HL-60 (cell line): ENCODE results near the gene MKRN2.

Experiments
- DNase-seq, 2 experiments: peaks; one replicate each; pipeline ENCODE4 v3.0.0-alpha.2; 2010 to 2020; ENCODE audit warnings: low read depth in 1 of 2, low spot score in 1 of 2
- H3K27ac ChIP-seq: fragments of 250-450 bp; sonication (Bioruptor Pico); replicated peaks from 2 replicates; pipeline ENCODE4 v1.5.1; 2020; ENCODE audit warnings: mild to moderate bottlenecking, moderate library complexity
- H3K27me3 ChIP-seq: fragments of 250-450 bp; sonication (Bioruptor Pico); 2 replicates; pipeline ENCODE4 v1.5.1; 2021; ENCODE audit warnings: mild to moderate bottlenecking, moderate library complexity; ENCODE audit not compliant: insufficient read depth, poor library complexity, severe bottlenecking
- H3K4me3 ChIP-seq: replicated peaks from 2 replicates; pipeline ENCODE4 v1.5.1; 2011; ENCODE audit warnings: mild to moderate bottlenecking, control low read depth, low read length; ENCODE audit not compliant: insufficient read depth
- CTCF ChIP-seq: IDR thresholded peaks from one replicate; pipeline ENCODE4 v1.5.1; 2011; ENCODE audit warnings: low read length, control low read depth, inconsistent platforms; ENCODE audit not compliant: insufficient read depth
- GABPA ChIP-seq: IDR thresholded peaks from 2 replicates; pipeline ENCODE4 v1.6.1; 2012; ENCODE audit warnings: low read depth
- POLR2AphosphoS5 ChIP-seq: IDR thresholded peaks from 2 replicates; pipeline ENCODE4 v1.6.1; 2012; ENCODE audit warnings: low read depth
- SPI1 ChIP-seq: IDR thresholded peaks from 2 replicates; pipeline ENCODE4 v1.6.1; 2012; ENCODE audit warnings: low read depth, mild to moderate bottlenecking, borderline replicate concordance
- TF ChIP-seq, protein P1 (sequence below): IDR thresholded peaks from 2 replicates; pipeline ENCODE4 v1.6.1; 2012; ENCODE audit warnings: low read depth; ENCODE audit not compliant: insufficient replicate concordance

Gene MKRN2

DNA sequence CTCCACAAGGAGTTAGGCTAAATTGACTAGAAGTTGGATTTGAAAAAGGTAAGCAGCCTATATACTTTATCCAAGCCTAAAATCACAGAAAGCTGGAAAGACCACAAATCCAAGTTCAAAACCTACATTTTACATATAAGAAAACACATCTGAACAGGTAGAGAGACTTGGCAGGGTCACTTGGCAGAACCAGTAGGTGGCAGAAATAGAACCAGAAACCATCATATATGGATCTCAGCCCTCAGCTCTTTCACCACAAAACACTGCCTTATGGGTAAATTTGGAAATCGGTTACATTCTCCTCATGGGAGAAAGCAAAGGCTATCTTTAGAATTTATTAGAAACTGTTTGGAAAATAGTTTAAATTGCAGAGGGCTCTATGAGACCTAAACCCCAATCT lies 44.2 kb downstream of the MKRN2 start:
- H3K27ac ChIP-seq = no peak overlapping the region
- TF ChIP-seq, protein P1, sequence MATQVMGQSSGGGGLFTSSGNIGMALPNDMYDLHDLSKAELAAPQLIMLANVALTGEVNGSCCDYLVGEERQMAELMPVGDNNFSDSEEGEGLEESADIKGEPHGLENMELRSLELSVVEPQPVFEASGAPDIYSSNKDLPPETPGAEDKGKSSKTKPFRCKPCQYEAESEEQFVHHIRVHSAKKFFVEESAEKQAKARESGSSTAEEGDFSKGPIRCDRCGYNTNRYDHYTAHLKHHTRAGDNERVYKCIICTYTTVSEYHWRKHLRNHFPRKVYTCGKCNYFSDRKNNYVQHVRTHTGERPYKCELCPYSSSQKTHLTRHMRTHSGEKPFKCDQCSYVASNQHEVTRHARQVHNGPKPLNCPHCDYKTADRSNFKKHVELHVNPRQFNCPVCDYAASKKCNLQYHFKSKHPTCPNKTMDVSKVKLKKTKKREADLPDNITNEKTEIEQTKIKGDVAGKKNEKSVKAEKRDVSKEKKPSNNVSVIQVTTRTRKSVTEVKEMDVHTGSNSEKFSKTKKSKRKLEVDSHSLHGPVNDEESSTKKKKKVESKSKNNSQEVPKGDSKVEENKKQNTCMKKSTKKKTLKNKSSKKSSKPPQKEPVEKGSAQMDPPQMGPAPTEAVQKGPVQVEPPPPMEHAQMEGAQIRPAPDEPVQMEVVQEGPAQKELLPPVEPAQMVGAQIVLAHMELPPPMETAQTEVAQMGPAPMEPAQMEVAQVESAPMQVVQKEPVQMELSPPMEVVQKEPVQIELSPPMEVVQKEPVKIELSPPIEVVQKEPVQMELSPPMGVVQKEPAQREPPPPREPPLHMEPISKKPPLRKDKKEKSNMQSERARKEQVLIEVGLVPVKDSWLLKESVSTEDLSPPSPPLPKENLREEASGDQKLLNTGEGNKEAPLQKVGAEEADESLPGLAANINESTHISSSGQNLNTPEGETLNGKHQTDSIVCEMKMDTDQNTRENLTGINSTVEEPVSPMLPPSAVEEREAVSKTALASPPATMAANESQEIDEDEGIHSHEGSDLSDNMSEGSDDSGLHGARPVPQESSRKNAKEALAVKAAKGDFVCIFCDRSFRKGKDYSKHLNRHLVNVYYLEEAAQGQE = no peak
- TF ChIP-seq POLR2AphosphoS5 (no peak), GABPA (no peak), SPI1 (no peak), CTCF (no peak)
- DNase-seq = no peak
- no peak overlapping the region for H3K4me3 ChIP-seq
- H3K27me3 ChIP-seq = no peaks in the 10 kb centered on the region

DNA sequence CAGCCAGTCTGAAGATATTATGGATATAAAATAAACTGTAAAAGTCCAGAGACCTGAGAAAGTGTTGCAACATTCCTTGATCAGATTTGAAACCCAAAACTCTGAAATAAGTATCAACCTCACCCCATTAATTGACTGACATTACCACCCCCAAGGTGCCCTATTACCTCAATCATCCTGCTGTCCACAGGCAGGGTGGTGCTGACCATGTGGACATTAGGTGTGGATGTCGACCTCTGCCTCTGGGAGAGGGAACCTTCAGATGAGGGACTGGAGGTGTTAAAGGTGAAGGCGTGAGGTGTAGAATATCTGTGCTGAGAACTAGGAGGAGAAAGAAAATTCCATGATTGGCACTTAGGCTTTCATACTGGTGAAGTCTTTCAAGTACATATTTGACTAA lies 47.1 kb downstream of the MKRN2 start:
- TF ChIP-seq, protein P1 = peak; percentile 83
- no peak for TF ChIP-seq POLR2AphosphoS5
- no peak for DNase-seq
- no peaks in the 10 kb centered on the region for H3K27me3 ChIP-seq

DNA sequence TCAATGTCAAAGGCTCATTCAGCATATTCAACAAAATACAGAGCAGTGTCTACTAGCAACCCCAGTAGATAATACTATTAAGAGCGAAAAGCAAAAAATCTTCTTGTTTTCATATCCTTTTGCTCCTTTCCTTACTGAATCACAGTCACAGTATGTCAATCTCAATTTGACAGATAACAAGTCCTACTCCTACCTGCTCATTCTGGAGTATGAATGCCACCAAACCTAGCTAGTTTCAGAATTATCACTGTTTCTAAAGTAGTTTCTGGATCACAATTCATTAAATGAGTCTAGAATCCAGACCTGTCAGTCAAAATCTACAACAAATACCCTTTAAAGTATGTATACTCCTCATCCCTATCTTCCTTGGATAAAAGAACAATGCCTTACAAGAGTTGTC lies 51.5 kb downstream of the MKRN2 start:
- no peaks in the 10 kb centered on the region for H3K27me3 ChIP-seq
- TF ChIP-seq POLR2AphosphoS5 = no peak
- no peak for TF ChIP-seq CTCF
- TF ChIP-seq SPI1 = no peak
- DNase-seq = no peak
- no peak overlapping the region for H3K4me3 ChIP-seq
- H3K27ac ChIP-seq = no peak overlapping the region

More for the DNA sequence above, 47.1 kb downstream of the MKRN2 start:
- Histone ChIP-seq H3K27ac (no peak overlapping the region), H3K4me3 (no peak overlapping the region)

DNA sequence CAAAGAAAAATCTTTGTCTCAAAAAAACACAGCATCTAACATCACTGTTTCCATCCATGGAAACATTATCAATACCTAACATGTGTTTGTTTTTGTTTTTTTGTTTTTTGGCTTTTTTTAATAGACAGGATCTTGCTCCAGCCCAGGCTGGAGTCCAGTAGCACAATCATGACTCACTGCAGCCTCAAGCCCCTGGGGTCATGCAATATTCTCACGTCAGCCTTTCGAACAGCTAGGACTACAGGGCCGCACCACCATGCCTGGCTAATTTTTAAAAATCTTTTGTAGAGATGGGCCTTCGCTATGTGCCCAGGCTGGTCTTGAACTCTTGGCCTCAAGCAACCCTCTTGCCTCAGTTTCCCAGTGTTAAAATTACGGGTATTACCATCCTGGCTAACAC lies 54.2 kb downstream of the MKRN2 start:
- Histone ChIP-seq H3K27me3 (no peaks in the 10 kb centered on the region), H3K4me3 (no peak overlapping the region), H3K27ac (no peak overlapping the region)
- TF ChIP-seq, protein P1 = no peak
- TF ChIP-seq POLR2AphosphoS5 (no peak), GABPA (no peak), SPI1 (no peak), CTCF (no peak)
- DNase-seq = no peak
